Panc1 (cell line): Measurements from ENCODE around the gene CCDC71. TPM values are rescaled to one million over a fixed set of nuclear protein-coding genes. Genes with fewer than 3 reads are reported as not detected.

ENCODE experiments used
- ATAC-seq: fragments of 200-7000 bp; cut with Tn5 transposase; 2 replicates; pipeline ENCODE4 v1.9.1; 2020; ENCODE audit warnings: mild to moderate bottlenecking, moderate library complexity
- BruUV-seq: library from RNA; stranded (reverse); fragments of 400-500 nt; replicated peaks from 2 replicates; lab custom pipeline; 2021; lab: Mats Ljungman, UMichigan
- CTCF ChIA-PET: fragments of 300-600 bp; sonication (Branson Sonifier 250); formaldehyde crosslinking; loops from one replicate; lab custom pipeline; 2022; ENCODE audit warnings: antibody characterized with exemption; lab: Charles Lee
- POLR2A ChIA-PET: fragments of 300-600 bp; sonication (Branson Sonifier 250); formaldehyde crosslinking; loops from one replicate; lab custom pipeline; 2022; ENCODE audit warnings: antibody characterized with exemption; lab: Charles Lee
- DNase-seq: peaks from one replicate; pipeline ENCODE4 v3.0.0-alpha.2; 2010; ENCODE audit warnings: low read depth, low spot score
- H3K27ac ChIP-seq: 2 replicates; pipeline ENCODE4 v1.5.1; 2011; ENCODE audit warnings: mild to moderate bottlenecking, low read length, inconsistent platforms
- H3K27me3 ChIP-seq: fragments of 200-500 bp; sonication (Bioruptor generic); 2 replicates; pipeline ENCODE4 v1.6.0; 2014; ENCODE audit warnings: low read length, inconsistent platforms; ENCODE audit not compliant: control insufficient read depth, insufficient read depth
- H3K36me3 ChIP-seq: fragments of 200-500 bp; sonication (Bioruptor generic); 2 replicates; pipeline ENCODE4 v1.5.1; 2014; ENCODE audit warnings: inconsistent platforms, mild to moderate bottlenecking, low read length, moderate library complexity; ENCODE audit not compliant: control insufficient read depth, insufficient read depth
- H3K4me1 ChIP-seq: 2 replicates; pipeline ENCODE4 v1.5.1; 2011; ENCODE audit warnings: inconsistent platforms, mild to moderate bottlenecking, low read length, moderate library complexity; ENCODE audit not compliant: control insufficient read depth, insufficient read depth
- H3K4me3 ChIP-seq, 2 experiments: 2 replicates each; pipeline ENCODE4 v1.5.1; 2011 to 2012; ENCODE audit warnings: low read depth in 2 of 2, low read length in 2 of 2, mild to moderate bottlenecking in 2 of 2, inconsistent platforms in 1 of 2, moderate library complexity in 1 of 2
- H3K9me3 ChIP-seq: fragments of 200-500 bp; sonication (Bioruptor generic); 2 replicates; pipeline ENCODE4 v1.5.1; 2014; ENCODE audit warnings: low read depth, mild to moderate bottlenecking, inconsistent platforms, low read length, moderate library complexity; ENCODE audit not compliant: control insufficient read depth, insufficient read depth
- POLR2AphosphoS5 ChIP-seq: IDR thresholded peaks from 2 replicates; pipeline ENCODE4 v1.6.1; 2012; ENCODE audit warnings: mild to moderate bottlenecking, low read depth, low read length, moderate library complexity
- SIN3A ChIP-seq: IDR thresholded peaks from 2 replicates; pipeline ENCODE4 v1.6.1; 2012; ENCODE audit warnings: low read depth, mild to moderate bottlenecking, low read length, moderate library complexity, borderline replicate concordance; ENCODE audit not compliant: insufficient read depth
- TCF7L2 ChIP-seq: IDR thresholded peaks from 2 replicates; pipeline ENCODE4 v1.6.1; 2011; ENCODE audit warnings: mild to moderate bottlenecking, low read depth, low read length, inconsistent platforms
- in situ Hi-C: cut with HindIII; loops from 2 replicates; pipeline ENCODE4 v1.10.0; 2016; ENCODE audit warnings: low sequenced_read_pairs, low pct_unique_long_range_greater_than_20kb
- intact Hi-C: fragments of 100-400 bp; cut with micrococcal nuclease; formaldehyde crosslinking; loops from one replicate; pipeline ENCODE4 v1.10.0; 2022; ENCODE audit not compliant: unreplicated experiment
- total RNA-seq: library from RNA; stranded (reverse); gene quantifications from one replicate; pipeline ENCODE4 v1.2.1, GENCODE V29; 2021; ENCODE audit not compliant: unreplicated experiment
- TF ChIP-seq, protein P1 (sequence below): fragments of 450-650 bp; IDR thresholded peaks from 2 replicates; pipeline ENCODE4 v1.5.1; 2017; ENCODE audit warnings: mild to moderate bottlenecking
- TF ChIP-seq, protein P2 (sequence below), 2 experiments: IDR thresholded peaks; 2 replicates each; pipeline ENCODE4 v1.6.1; 2011 to 2012; ENCODE audit warnings: low read depth in 2 of 2, control low read depth in 1 of 2, low read length in 1 of 2, mild to moderate bottlenecking in 1 of 2, moderate library complexity in 1 of 2; ENCODE audit not compliant: insufficient read depth in 1 of 2

The CCDC71 gene
- total RNA-seq, 1 experiment from 2014 or later: 14.1 TPM

- H3K27me3 ChIP-seq: no peaks in the 10 kb centered on the region
- H3K36me3 ChIP-seq: no peaks in the 10 kb centered on the region; the same call in 1 of the 2 replicates
- no peak overlapping the region for H3K27ac ChIP-seq
- ATAC-seq (no peak), DNase-seq (no peak)
- TF ChIP-seq POLR2AphosphoS5: no peak
- TF ChIP-seq, protein P1, sequence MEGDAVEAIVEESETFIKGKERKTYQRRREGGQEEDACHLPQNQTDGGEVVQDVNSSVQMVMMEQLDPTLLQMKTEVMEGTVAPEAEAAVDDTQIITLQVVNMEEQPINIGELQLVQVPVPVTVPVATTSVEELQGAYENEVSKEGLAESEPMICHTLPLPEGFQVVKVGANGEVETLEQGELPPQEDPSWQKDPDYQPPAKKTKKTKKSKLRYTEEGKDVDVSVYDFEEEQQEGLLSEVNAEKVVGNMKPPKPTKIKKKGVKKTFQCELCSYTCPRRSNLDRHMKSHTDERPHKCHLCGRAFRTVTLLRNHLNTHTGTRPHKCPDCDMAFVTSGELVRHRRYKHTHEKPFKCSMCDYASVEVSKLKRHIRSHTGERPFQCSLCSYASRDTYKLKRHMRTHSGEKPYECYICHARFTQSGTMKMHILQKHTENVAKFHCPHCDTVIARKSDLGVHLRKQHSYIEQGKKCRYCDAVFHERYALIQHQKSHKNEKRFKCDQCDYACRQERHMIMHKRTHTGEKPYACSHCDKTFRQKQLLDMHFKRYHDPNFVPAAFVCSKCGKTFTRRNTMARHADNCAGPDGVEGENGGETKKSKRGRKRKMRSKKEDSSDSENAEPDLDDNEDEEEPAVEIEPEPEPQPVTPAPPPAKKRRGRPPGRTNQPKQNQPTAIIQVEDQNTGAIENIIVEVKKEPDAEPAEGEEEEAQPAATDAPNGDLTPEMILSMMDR: no peak
- no peak for TF ChIP-seq SIN3A
- TF ChIP-seq, protein P2, sequence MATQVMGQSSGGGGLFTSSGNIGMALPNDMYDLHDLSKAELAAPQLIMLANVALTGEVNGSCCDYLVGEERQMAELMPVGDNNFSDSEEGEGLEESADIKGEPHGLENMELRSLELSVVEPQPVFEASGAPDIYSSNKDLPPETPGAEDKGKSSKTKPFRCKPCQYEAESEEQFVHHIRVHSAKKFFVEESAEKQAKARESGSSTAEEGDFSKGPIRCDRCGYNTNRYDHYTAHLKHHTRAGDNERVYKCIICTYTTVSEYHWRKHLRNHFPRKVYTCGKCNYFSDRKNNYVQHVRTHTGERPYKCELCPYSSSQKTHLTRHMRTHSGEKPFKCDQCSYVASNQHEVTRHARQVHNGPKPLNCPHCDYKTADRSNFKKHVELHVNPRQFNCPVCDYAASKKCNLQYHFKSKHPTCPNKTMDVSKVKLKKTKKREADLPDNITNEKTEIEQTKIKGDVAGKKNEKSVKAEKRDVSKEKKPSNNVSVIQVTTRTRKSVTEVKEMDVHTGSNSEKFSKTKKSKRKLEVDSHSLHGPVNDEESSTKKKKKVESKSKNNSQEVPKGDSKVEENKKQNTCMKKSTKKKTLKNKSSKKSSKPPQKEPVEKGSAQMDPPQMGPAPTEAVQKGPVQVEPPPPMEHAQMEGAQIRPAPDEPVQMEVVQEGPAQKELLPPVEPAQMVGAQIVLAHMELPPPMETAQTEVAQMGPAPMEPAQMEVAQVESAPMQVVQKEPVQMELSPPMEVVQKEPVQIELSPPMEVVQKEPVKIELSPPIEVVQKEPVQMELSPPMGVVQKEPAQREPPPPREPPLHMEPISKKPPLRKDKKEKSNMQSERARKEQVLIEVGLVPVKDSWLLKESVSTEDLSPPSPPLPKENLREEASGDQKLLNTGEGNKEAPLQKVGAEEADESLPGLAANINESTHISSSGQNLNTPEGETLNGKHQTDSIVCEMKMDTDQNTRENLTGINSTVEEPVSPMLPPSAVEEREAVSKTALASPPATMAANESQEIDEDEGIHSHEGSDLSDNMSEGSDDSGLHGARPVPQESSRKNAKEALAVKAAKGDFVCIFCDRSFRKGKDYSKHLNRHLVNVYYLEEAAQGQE (IDR thresholded peaks at IDR 0.05; ENCODE audit: insufficient read depth in 1 of 2, low read depth in 2 of 2, low read length in 1 of 2): no peak
- TF ChIP-seq TCF7L2: no peak
- no peaks in the 10 kb centered on the region for H3K9me3 ChIP-seq
- peaks cover 6% of the 10 kb centered on the region for H3K4me1 ChIP-seq
- POLR2A ChIA-PET: no interaction called here
- in situ Hi-C loops (no loop called here), intact Hi-C loops (no loop called here)
- CTCF ChIA-PET: no interaction called here
- H3K4me3 ChIP-seq: no peak overlapping the region
- no TSS peak for BruUV-seq
These were observed 7.1 kb upstream of the CCDC71 start for GRCh38 chr3:49173116-49173791.

- ChIA-PET CTCF (no interaction called here), POLR2A (no interaction called here)
- no TSS peak for BruUV-seq
- intact Hi-C loops (no loop called here), in situ Hi-C loops (no loop called here)
- H3K4me3 ChIP-seq: peak overlapping the region in 1 of 2 experiments; percentile 57; a peak in 2 of 4 replicates
- DNase-seq (no peak), ATAC-seq (no peak)
- TF ChIP-seq POLR2AphosphoS5: no peak
- TF ChIP-seq, protein P2 (IDR thresholded peaks at IDR 0.05; ENCODE audit: insufficient read depth in 1 of 2, low read depth in 2 of 2, low read length in 1 of 2): no peak
- no peak for TF ChIP-seq TCF7L2
- TF ChIP-seq, protein P1: no peak
- no peak for TF ChIP-seq SIN3A
- no peak overlapping the region for H3K27ac ChIP-seq
- no peaks in the 10 kb centered on the region for H3K9me3 ChIP-seq
- peaks cover 6% of the 10 kb centered on the region for H3K4me1 ChIP-seq
- H3K36me3 ChIP-seq: no peaks in the 10 kb centered on the region; the same call in 1 of the 2 replicates
- H3K27me3 ChIP-seq: no peaks in the 10 kb centered on the region
These were observed 6.5 kb upstream of the CCDC71 start for GRCh38 chr3:49172551-49173041.
